ENCODE results near the gene PIEZO1. TPM values are rescaled to one million over a fixed set of nuclear protein-coding genes. Genes with fewer than 3 reads are reported as not detected.

The PIEZO1 gene
- total and polyA plus RNA-seq, 8 donors: 16.3 to 255 (median 31.8) TPM

GRCh38 chr16:88799569-88800276 is 14.7 kb upstream of the PIEZO1 start:
- no peak for FAIRE-seq
- no peak for ATAC-seq
- Histone ChIP-seq H3K4me3 (no peak overlapping the region), H3K9me3 (no peaks in the 10 kb centered on the region), H3K36me3 (no peaks in the 10 kb centered on the region), H3K27ac (no peak overlapping the region), H3K27me3 (no peaks in the 10 kb centered on the region), H3K4me1 (peaks cover 0 to 5% (median 5%) of the 10 kb centered on the region in 3 donors)
- WGBS, 2 donors: 85 to 92% methylated on average over 17 of the region's 17 CpGs
- peak in 1 of 6 donors; percentile 63 for DNase-seq
- intact Hi-C loops (cut with DNase I): no loop called here
- TF ChIP-seq CTCF (IDR thresholded peaks at IDR 0.05): no peak

GRCh38 chr16:88798772-88799455 is 13.9 kb upstream of the PIEZO1 start:
- TF ChIP-seq CTCF (IDR thresholded peaks at IDR 0.05): no peak
- ATAC-seq (no peak), DNase-seq (no peak), FAIRE-seq (no peak)
- Histone ChIP-seq H3K9me3 (no peaks in the 10 kb centered on the region), H3K4me3 (no peak overlapping the region), H3K36me3 (no peaks in the 10 kb centered on the region), H3K4me1 (peaks cover 0 to under 1% (median 0%) of the 10 kb centered on the region in 3 donors), H3K27ac (no peak overlapping the region), H3K27me3 (peaks cover 0 to 3% (median 0%) of the 10 kb centered on the region in 4 donors)
- intact Hi-C loops (cut with DNase I): no loop called here

- H3K9me3 ChIP-seq: no peaks in the 10 kb centered on the region
- no peak overlapping the region for H3K27ac ChIP-seq
- intact Hi-C loops (cut with DNase I): no loop called here
- H3K36me3 ChIP-seq: no peaks in the 10 kb centered on the region
- DNase-seq (no peak), FAIRE-seq (no peak), ATAC-seq (no peak)
- no peak for TF ChIP-seq CTCF (IDR thresholded peaks at IDR 0.05)
- H3K4me3 ChIP-seq: no peak overlapping the region
- H3K27me3 ChIP-seq: peaks cover 0 to 3% (median 0%) of the 10 kb centered on the region in 4 donors
- 93 to 95% methylated on average over 4 of the region's 4 CpGs for WGBS, 2 donors
- no peaks in the 10 kb centered on the region for H3K4me1 ChIP-seq
Measured at GRCh38 chr16:88798073-88798472, 13.1 kb upstream of the PIEZO1 start.

GRCh38 chr16:88796278-88796677 is 11.3 kb upstream of the PIEZO1 start:
- Histone ChIP-seq H3K4me3 (no peak overlapping the region), H3K9me3 (no peaks in the 10 kb centered on the region), H3K27me3 (peaks cover 0 to 3% (median 0%) of the 10 kb centered on the region in 4 donors), H3K4me1 (no peaks in the 10 kb centered on the region), H3K36me3 (no peaks in the 10 kb centered on the region), H3K27ac (no peak overlapping the region)
- intact Hi-C loops (cut with DNase I): no loop called here
- no peak for TF ChIP-seq CTCF (IDR thresholded peaks at IDR 0.05)
- ATAC-seq (no peak), DNase-seq (no peak), FAIRE-seq (no peak)
- 54 to 70% methylated on average over 4 of the region's 4 CpGs for WGBS, 2 donors

Measured in pancreas (tissue), 10 donors.